Neural cell (in vitro differentiated cells): Measurements from ENCODE around the gene RPS6KA2.

Experiments
- EP300 ChIP-seq: fragments of 450-650 bp; conservative IDR thresholded peaks from 2 replicates; pipeline ENCODE4 v1.6.1; 2014; ENCODE audit warnings: antibody characterized with exemption, mild to moderate bottlenecking, moderate library complexity; ENCODE audit not compliant: poor library complexity, severe bottlenecking
- EZH2 ChIP-seq: fragments of 200-600, 300-800 bp; shearing (Covaris generic), sonication (generic); IDR thresholded peaks from 2 replicates; pipeline ENCODE4 v1.6.1; 2014; ENCODE audit warnings: antibody characterized with exemption, low read length, borderline replicate concordance, mild to moderate bottlenecking; ENCODE audit not compliant: insufficient read depth, poor library complexity, severe bottlenecking
- POLR2AphosphoS5 ChIP-seq: IDR thresholded peaks from 2 replicates; pipeline ENCODE4 v1.6.1; 2012
- RAD21 ChIP-seq: fragments of 450-650 bp; conservative IDR thresholded peaks from 2 replicates; pipeline ENCODE4 v1.6.1; 2014; ENCODE audit warnings: antibody characterized with exemption, mild to moderate bottlenecking, moderate library complexity
- TF ChIP-seq, protein P1 (sequence below): fragments of 450-650 bp; IDR thresholded peaks from 2 replicates; pipeline ENCODE4 v1.5.1; 2014; ENCODE audit warnings: antibody characterized with exemption, mild to moderate bottlenecking, moderate library complexity; ENCODE audit not compliant: poor library complexity, severe bottlenecking

DNA sequence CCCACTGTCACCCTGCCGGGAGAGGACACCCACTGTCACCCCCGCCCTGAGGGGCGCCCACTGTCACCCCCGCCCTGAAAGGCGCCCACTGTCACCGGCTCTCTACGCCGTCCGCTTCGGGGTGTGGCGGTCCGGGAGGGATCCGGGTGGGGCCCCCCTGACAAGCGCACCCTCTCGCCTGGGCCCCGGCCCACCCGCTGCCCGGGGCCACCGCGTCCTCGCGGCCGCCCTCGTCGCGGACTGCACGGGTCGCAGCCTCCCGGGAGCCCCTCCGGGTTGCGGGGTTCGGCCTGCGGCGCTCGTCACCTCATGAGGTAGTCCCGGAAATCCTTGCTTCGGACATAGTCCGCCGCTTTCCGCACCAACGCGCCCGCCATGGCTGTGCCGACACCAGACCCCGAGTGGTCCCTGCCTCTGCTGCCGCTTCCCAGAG, 244.5 kb downstream of the RPS6KA2 start:
- TF ChIP-seq, protein P1, sequence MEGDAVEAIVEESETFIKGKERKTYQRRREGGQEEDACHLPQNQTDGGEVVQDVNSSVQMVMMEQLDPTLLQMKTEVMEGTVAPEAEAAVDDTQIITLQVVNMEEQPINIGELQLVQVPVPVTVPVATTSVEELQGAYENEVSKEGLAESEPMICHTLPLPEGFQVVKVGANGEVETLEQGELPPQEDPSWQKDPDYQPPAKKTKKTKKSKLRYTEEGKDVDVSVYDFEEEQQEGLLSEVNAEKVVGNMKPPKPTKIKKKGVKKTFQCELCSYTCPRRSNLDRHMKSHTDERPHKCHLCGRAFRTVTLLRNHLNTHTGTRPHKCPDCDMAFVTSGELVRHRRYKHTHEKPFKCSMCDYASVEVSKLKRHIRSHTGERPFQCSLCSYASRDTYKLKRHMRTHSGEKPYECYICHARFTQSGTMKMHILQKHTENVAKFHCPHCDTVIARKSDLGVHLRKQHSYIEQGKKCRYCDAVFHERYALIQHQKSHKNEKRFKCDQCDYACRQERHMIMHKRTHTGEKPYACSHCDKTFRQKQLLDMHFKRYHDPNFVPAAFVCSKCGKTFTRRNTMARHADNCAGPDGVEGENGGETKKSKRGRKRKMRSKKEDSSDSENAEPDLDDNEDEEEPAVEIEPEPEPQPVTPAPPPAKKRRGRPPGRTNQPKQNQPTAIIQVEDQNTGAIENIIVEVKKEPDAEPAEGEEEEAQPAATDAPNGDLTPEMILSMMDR = no peak
- TF ChIP-seq RAD21 (no peak), EZH2 (no peak), EP300 (no peak), POLR2AphosphoS5 (no peak)
